Ishikawa (cell line): Measurements from ENCODE around the gene CA10.

Source experiments
- CEBPB ChIP-seq: IDR thresholded peaks from 2 replicates; pipeline ENCODE4 v1.6.1; 2012
- CREB1 ChIP-seq: IDR thresholded peaks from 2 replicates; pipeline ENCODE4 v1.6.1; 2012; ENCODE audit warnings: low read depth
- EGR1 ChIP-seq: IDR thresholded peaks from 2 replicates; pipeline ENCODE4 v1.6.1; 2012
- EP300 ChIP-seq: IDR thresholded peaks from 2 replicates; pipeline ENCODE4 v1.6.1; 2012; ENCODE audit warnings: borderline replicate concordance
- FOXM1 ChIP-seq: IDR thresholded peaks from 2 replicates; pipeline ENCODE4 v1.6.1; 2012; ENCODE audit warnings: low read depth, borderline replicate concordance
- RAD21 ChIP-seq: IDR thresholded peaks from 2 replicates; pipeline ENCODE4 v1.6.1; 2012; ENCODE audit warnings: low read depth
- TAF1 ChIP-seq: IDR thresholded peaks from 2 replicates; pipeline ENCODE4 v1.6.1; 2012; ENCODE audit warnings: low read depth, mild to moderate bottlenecking
- TCF12 ChIP-seq: IDR thresholded peaks from 2 replicates; pipeline ENCODE4 v1.6.1; 2012; ENCODE audit warnings: low read depth
- YY1 ChIP-seq: IDR thresholded peaks from 2 replicates; pipeline ENCODE4 v1.6.1; 2012; ENCODE audit warnings: low read depth
- ZBTB7A ChIP-seq: IDR thresholded peaks from 2 replicates; pipeline ENCODE4 v1.6.1; 2012; ENCODE audit warnings: low read depth
- TF ChIP-seq, protein P1 (sequence below): IDR thresholded peaks from 2 replicates; pipeline ENCODE4 v1.6.1; 2012
- TF ChIP-seq, protein P2 (sequence below): IDR thresholded peaks from 2 replicates; pipeline ENCODE4 v1.6.1; 2012; ENCODE audit warnings: low read depth, mild to moderate bottlenecking

DNA sequence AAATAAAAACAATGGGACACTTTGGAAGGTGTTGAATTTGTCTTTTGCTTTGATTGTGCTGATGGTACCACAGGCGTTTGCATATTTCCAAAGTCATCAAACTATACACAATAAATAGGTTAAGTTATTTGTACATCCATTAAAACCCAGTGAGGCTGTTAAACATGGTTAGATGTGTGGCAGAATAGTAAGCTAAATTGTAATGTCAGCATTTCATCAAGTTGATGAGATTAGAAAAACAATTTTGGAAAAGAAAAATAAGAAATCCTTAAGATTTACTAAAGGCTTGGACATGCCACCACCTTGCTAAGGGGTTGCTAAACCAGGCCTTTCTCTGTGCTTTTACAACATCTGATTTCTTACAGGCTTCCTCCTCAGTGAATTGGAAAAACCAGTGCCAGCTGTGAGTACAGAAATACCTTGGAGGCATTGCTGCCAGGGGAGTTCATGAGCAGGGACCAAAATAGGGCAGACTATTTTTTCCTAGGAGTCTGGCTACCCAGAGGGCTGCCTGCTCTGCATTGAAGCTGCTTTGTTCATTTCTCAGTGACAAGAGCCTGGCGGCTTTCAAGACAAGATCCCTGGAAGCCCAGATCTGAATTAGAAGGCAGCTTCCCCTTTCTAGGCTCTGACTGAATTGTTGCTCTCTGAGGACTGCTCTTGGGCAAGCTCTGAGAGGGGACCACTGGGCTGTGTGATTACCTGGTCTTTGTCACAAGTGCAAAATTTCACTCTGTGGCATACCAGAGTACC, 43.4 kb upstream of the CA10 start:
- TF ChIP-seq FOXM1 (no peak), CEBPB (no peak), CREB1 (no peak), TAF1 (no peak), EP300 (no peak), TCF12 (no peak), RAD21 (no peak), EGR1 (no peak), YY1 (no peak), ZBTB7A (no peak)
- TF ChIP-seq, protein P1, sequence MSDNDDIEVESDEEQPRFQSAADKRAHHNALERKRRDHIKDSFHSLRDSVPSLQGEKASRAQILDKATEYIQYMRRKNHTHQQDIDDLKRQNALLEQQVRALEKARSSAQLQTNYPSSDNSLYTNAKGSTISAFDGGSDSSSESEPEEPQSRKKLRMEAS = no peak
- TF ChIP-seq, protein P2, sequence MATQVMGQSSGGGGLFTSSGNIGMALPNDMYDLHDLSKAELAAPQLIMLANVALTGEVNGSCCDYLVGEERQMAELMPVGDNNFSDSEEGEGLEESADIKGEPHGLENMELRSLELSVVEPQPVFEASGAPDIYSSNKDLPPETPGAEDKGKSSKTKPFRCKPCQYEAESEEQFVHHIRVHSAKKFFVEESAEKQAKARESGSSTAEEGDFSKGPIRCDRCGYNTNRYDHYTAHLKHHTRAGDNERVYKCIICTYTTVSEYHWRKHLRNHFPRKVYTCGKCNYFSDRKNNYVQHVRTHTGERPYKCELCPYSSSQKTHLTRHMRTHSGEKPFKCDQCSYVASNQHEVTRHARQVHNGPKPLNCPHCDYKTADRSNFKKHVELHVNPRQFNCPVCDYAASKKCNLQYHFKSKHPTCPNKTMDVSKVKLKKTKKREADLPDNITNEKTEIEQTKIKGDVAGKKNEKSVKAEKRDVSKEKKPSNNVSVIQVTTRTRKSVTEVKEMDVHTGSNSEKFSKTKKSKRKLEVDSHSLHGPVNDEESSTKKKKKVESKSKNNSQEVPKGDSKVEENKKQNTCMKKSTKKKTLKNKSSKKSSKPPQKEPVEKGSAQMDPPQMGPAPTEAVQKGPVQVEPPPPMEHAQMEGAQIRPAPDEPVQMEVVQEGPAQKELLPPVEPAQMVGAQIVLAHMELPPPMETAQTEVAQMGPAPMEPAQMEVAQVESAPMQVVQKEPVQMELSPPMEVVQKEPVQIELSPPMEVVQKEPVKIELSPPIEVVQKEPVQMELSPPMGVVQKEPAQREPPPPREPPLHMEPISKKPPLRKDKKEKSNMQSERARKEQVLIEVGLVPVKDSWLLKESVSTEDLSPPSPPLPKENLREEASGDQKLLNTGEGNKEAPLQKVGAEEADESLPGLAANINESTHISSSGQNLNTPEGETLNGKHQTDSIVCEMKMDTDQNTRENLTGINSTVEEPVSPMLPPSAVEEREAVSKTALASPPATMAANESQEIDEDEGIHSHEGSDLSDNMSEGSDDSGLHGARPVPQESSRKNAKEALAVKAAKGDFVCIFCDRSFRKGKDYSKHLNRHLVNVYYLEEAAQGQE = no peak
